Endothelial cell of umbilical vein (primary cell): Measurements from ENCODE around the gene SLC46A1. TPM values are rescaled to one million over a fixed set of nuclear protein-coding genes. Genes with fewer than 3 reads are reported as not detected.

ENCODE experiments used
- BruUV-seq: library from RNA; stranded (reverse); fragments of 400-500 nt; replicated peaks from 2 replicates; lab custom pipeline; 2021; lab: Mats Ljungman, UMichigan
- CTCF ChIA-PET: fragments of 300-600, 350-600 bp; sonication (Branson Sonifier 250); formaldehyde crosslinking; loops from one replicate; lab custom pipeline; 2021; ENCODE audit warnings: antibody characterized with exemption, inconsistent platforms; lab: Charles Lee
- POLR2A ChIA-PET: fragments of 300-600, 350-600 bp; sonication (Branson Sonifier 250); formaldehyde crosslinking; loops from one replicate; lab custom pipeline; 2021; ENCODE audit warnings: antibody characterized with exemption, inconsistent platforms; lab: Charles Lee
- DNase-seq: peaks from one replicate; pipeline ENCODE4 v3.0.0-alpha.2; 2011; ENCODE audit warnings: low read depth, low spot score
- FAIRE-seq: peaks from 2 replicates; lab custom pipeline; 2011; peaks lifted over from hg19 to GRCh38; lab: Jason Lieb, UNC
- H2AFZ ChIP-seq: 2 replicates; pipeline ENCODE4 v1.6.0; 2012; ENCODE audit warnings: low read depth, low read length, control low read depth, inconsistent platforms
- H3K27ac ChIP-seq: 2 replicates; pipeline ENCODE4 v1.5.1; 2011; ENCODE audit warnings: low read depth, mild to moderate bottlenecking, control low read depth, low read length, moderate library complexity; ENCODE audit not compliant: insufficient read depth
- H3K27me3 ChIP-seq, 2 experiments: 2 replicates each; pipeline versions ENCODE4 v1.6.0 to v1.6.1; 2011; ENCODE audit warnings: low read length in 2 of 2, mixed read lengths in 1 of 2; ENCODE audit not compliant: control insufficient read depth in 2 of 2, insufficient read depth in 2 of 2
- H3K36me3 ChIP-seq, 2 experiments: 2 replicates in 1 of 2; 3 replicates in 1 of 2; pipeline ENCODE4 v1.5.1; 2011; ENCODE audit warnings: low read length in 2 of 2, mild to moderate bottlenecking in 1 of 2, moderate library complexity in 1 of 2; ENCODE audit not compliant: control insufficient read depth in 2 of 2, insufficient read depth in 2 of 2; ENCODE audit errors: extremely low read depth in 1 of 2
- H3K4me1 ChIP-seq: 3 replicates; pipeline ENCODE4 v1.5.1; 2011; ENCODE audit warnings: mild to moderate bottlenecking, low read length; ENCODE audit not compliant: control insufficient read depth, insufficient read depth; ENCODE audit errors: extremely low read depth
- H3K4me2 ChIP-seq: 2 replicates; pipeline ENCODE4 v1.6.1; 2011; ENCODE audit warnings: low read length, control low read depth, mixed read lengths; ENCODE audit not compliant: insufficient read depth
- H3K4me3 ChIP-seq, 3 experiments: fragments of 200-600 bp in 1 of 3; sonication (generic), shearing (Covaris generic) in 1 of 3; replicated peaks in 1 of 3; 2 replicates each; pipeline ENCODE4 v1.5.1; 2011 to 2016; ENCODE audit warnings: control low read depth in 3 of 3, low read length in 3 of 3, mild to moderate bottlenecking in 2 of 3, inconsistent platforms in 1 of 3, low read depth in 1 of 3, moderate library complexity in 1 of 3; ENCODE audit not compliant: insufficient read depth in 1 of 3
- H3K79me2 ChIP-seq: 2 replicates; pipeline ENCODE4 v1.6.0; 2012; ENCODE audit warnings: low read length, inconsistent platforms; ENCODE audit not compliant: control insufficient read depth, insufficient read depth
- H3K9ac ChIP-seq: replicated peaks from 2 replicates; pipeline ENCODE3; 2011; ENCODE audit warnings: low read length, control low read depth; ENCODE audit not compliant: insufficient read depth; ENCODE audit errors: extremely low read depth
- H3K9me1 ChIP-seq: replicated peaks from 3 replicates; pipeline ENCODE4 v1.6.0; 2011; ENCODE audit warnings: mild to moderate bottlenecking, low read length; ENCODE audit not compliant: control insufficient read depth, insufficient read depth; ENCODE audit errors: extremely low read depth
- H3K9me3 ChIP-seq: replicated peaks from 2 replicates; pipeline ENCODE4 v1.5.1; 2012; ENCODE audit warnings: low read length, inconsistent platforms; ENCODE audit not compliant: control insufficient read depth, insufficient read depth
- H4K20me1 ChIP-seq: replicated peaks from 2 replicates; pipeline ENCODE3; 2011; ENCODE audit warnings: mild to moderate bottlenecking, low read length; ENCODE audit not compliant: control insufficient read depth, insufficient read depth; ENCODE audit errors: extremely low read depth
- CTCF ChIP-seq, 2 donors: IDR thresholded peaks; 1 replicate in 1 of 2; 2 replicates in 1 of 2; pipeline ENCODE4 v1.5.1; 2011; ENCODE audit warnings: low read length in 2 of 2, mild to moderate bottlenecking in 2 of 2, moderate library complexity in 2 of 2, control low read depth in 1 of 2, inconsistent platforms in 1 of 2, low read depth in 1 of 2; ENCODE audit not compliant: insufficient read depth in 1 of 2; ENCODE audit errors: extremely low read depth in 1 of 2
- EZH2 ChIP-seq: IDR thresholded peaks from 2 replicates; pipeline ENCODE4 v1.6.1; 2012; ENCODE audit warnings: borderline replicate concordance, low read depth, mild to moderate bottlenecking, moderate library complexity, low read length, inconsistent platforms; ENCODE audit not compliant: severe bottlenecking
- FOS ChIP-seq: IDR thresholded peaks from 2 replicates; pipeline ENCODE4 v1.6.1; 2011; ENCODE audit warnings: mild to moderate bottlenecking, low read length, moderate library complexity, borderline replicate concordance; ENCODE audit not compliant: insufficient read depth
- GATA2 ChIP-seq: IDR thresholded peaks from 2 replicates; pipeline ENCODE4 v1.7.0; 2011; ENCODE audit warnings: low read depth, mild to moderate bottlenecking, moderate library complexity, mixed read lengths, low read length; ENCODE audit not compliant: insufficient read length, insufficient read depth
- JUN ChIP-seq: IDR thresholded peaks from 2 replicates; pipeline ENCODE4 v1.6.1; 2011; ENCODE audit warnings: borderline replicate concordance, low read depth; ENCODE audit not compliant: insufficient read length, insufficient read depth
- MAX ChIP-seq: IDR thresholded peaks from 2 replicates; pipeline ENCODE4 v1.6.1; 2011; ENCODE audit not compliant: insufficient read depth, insufficient read length
- MYC ChIP-seq: IDR thresholded peaks from one replicate; pipeline ENCODE4 v1.6.1; 2011; ENCODE audit warnings: mild to moderate bottlenecking, low read depth, low read length
- POLR2A ChIP-seq: IDR thresholded peaks from 2 replicates; pipeline ENCODE4 v1.6.1; 2012; ENCODE audit warnings: low read depth, mild to moderate bottlenecking, control low read depth, low read length
- POLR2AphosphoS5 ChIP-seq: IDR thresholded peaks from 2 replicates; pipeline ENCODE4 v1.6.1; 2012; ENCODE audit warnings: low read depth, mild to moderate bottlenecking, control low read depth, low read length, moderate library complexity; ENCODE audit not compliant: insufficient read depth
- dilution Hi-C: fragments of 300-500 bp; cut with MboI; formaldehyde crosslinking; loops from one replicate; pipeline ENCODE4 v1.15.0; 2019; ENCODE audit warnings: low sequenced_read_pairs; ENCODE audit not compliant: extremely low pct_ligation_motif_present
- intact Hi-C: fragments of 100-400 bp; cut with micrococcal nuclease; formaldehyde crosslinking; loops from one replicate; pipeline ENCODE4 v1.10.0; 2022
- polyA plus RNA-seq, 4 experiments: library from polyadenylated mRNA; depleted of rRNA in 3 of 4; stranded (reverse) in 3 of 4; unstranded in 1 of 4; fragments of >200 nt; gene quantifications; 2 replicates each; pipeline versions ENCODE4 v1.2.1 to v1.2.3, GENCODE V29; 2011 to 2012; ENCODE audit warnings: missing spikeins in 1 of 4
- total RNA-seq: library from RNA; stranded (reverse); gene quantifications from 2 replicates; pipeline ENCODE4 v1.2.3, GENCODE V29; 2021

Gene SLC46A1
- total and polyA plus RNA-seq, 2 donors (not counting 3 experiments of a cell fraction or from before 2014, with no cell fraction given): 2.6 to 4.1 TPM

- ChIA-PET POLR2A (no interaction called here), CTCF (interaction anchor here (1.5 to 5.1 kb wide), 2 partner anchors 9 to 13 kb away, joined by 3 to 34 read pairs; no protein-coding TSS in a partner anchor)
- no peaks in the 10 kb centered on the region for H3K9me3 ChIP-seq
- DNase-seq: no peak
- peaks cover 11 to 13% of the 10 kb centered on the region in 2 experiments for H3K27me3 ChIP-seq
- H3K79me2 ChIP-seq: no peaks in the 10 kb centered on the region
- no peak for FAIRE-seq
- no TSS peak for BruUV-seq
- H3K4me2 ChIP-seq: no peak overlapping the region
- H3K9me1 ChIP-seq: no peaks in the 10 kb centered on the region
- peaks cover 5% of the 10 kb centered on the region for H3K4me1 ChIP-seq
- no peaks in the 10 kb centered on the region for H3K36me3 ChIP-seq
- dilution Hi-C loops: no loop called here
- no peak overlapping the region for H2AFZ ChIP-seq
- TF ChIP-seq MAX: no peak
- no peak for TF ChIP-seq POLR2AphosphoS5
- TF ChIP-seq CTCF (IDR thresholded peaks at IDR 0.05; ENCODE audit: extremely low read depth in 1 of 2, insufficient read depth in 1 of 2, low read depth in 1 of 2, low read length in 2 of 2): no peak
- TF ChIP-seq POLR2A: no peak
- no peak for TF ChIP-seq JUN
- TF ChIP-seq GATA2: no peak
- no peak for TF ChIP-seq MYC
- no peak for TF ChIP-seq FOS
- TF ChIP-seq EZH2: no peak
- H3K27ac ChIP-seq: no peak overlapping the region
- H3K4me3 ChIP-seq: no peak overlapping the region
- no peaks in the 10 kb centered on the region for H4K20me1 ChIP-seq
- no peak overlapping the region for H3K9ac ChIP-seq
- intact Hi-C loops: no loop called here
Observed at GRCh38 chr17:28407130-28407973, 1.3 kb upstream of the SLC46A1 start.
